Mucosa of descending colon (tissue), 3 donors: ENCODE measurements around the gene PGLYRP2. TPM values are rescaled to one million over a fixed set of nuclear protein-coding genes. Genes with fewer than 3 reads are reported as not detected.
"Not testable (repeated sequence)": the region's sequence is repeated elsewhere in the genome, so short reads cannot be mapped to it uniquely, and the experiment has no call there.

Experiments
- ATAC-seq: fragments of 200-7000 bp; cut with Tn5 transposase; one replicate; pipeline ENCODE4 v1.9.1; 2020; ENCODE audit warnings: mild to moderate bottlenecking, moderate library complexity
- DNase-seq, 3 donors: peaks; one replicate each; pipeline ENCODE4 v3.0.0-alpha.2; 2020
- H3K36me3 ChIP-seq: fragments of 200-600 bp; one replicate; pipeline ENCODE4 v1.8.0; 2021; ENCODE audit warnings: low read depth, mild to moderate bottlenecking
- H3K4me1 ChIP-seq: fragments of 200-600 bp; one replicate; pipeline ENCODE4 v1.8.0; 2021; ENCODE audit warnings: low read depth, mild to moderate bottlenecking
- H3K4me3 ChIP-seq: fragments of 200-600 bp; one replicate; pipeline ENCODE4 v1.8.0; 2021; ENCODE audit warnings: mild to moderate bottlenecking
- H3K9me3 ChIP-seq: fragments of 200-600 bp; one replicate; pipeline ENCODE4 v1.8.0; 2021; ENCODE audit warnings: mild to moderate bottlenecking
- intact Hi-C, 2 donors: fragments of 100-400 bp; cut with DNase I in 1 of 2; cut with micrococcal nuclease in 1 of 2; formaldehyde crosslinking; loops; one replicate each; pipeline versions ENCODE4 v1.11.0 to v1.11.1; 2022; cut with DNase I, micrococcal nuclease
- total RNA-seq, 3 donors: library from RNA; stranded (reverse); fragmentation: NEBNext Ultra II Directional in 2 of 3; extraction: Animal tissue kit (Norgen Biotek cat#: 25700) in 2 of 3; gene quantifications; one replicate each; pipeline versions ENCODE4 v1.2.1 to v1.2.4, GENCODE V29; 2021 to 2023
- TF ChIP-seq, protein P1 (sequence below): fragments of 200-600 bp; IDR thresholded peaks from one replicate; pipeline ENCODE4 v1.8.0; 2022; ENCODE audit warnings: antibody characterized with exemption, mild to moderate bottlenecking
- donor health status: DM: no; HTN: no; CAD: no; lungs with moderate emphysema.
- donor health status: DM: no; HTN: no; CAD: no.
- donor health status: DM: no; HTN: yes; CAD: no.

The PGLYRP2 gene
- total RNA-seq, 3 donors from 2014 or later = not detected

DNA sequence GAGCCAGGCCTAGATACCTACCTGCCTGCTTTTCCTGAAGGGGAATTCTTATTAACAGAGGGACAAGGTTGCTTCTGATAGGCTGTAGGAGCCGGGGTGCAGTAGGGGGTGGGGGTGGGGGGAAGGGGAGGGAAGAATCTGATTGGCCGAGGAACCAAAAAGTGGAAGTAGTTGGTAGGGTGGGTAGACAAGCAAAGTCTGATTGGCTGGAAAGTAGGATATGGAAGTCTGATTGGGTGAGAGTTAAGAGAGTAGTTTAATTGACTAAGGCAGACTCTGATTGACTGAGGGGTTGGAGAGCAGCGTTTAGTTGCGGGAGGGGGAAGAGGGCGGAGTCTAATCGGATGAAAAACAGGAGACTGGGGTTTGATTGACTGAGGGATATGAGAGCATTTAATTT lies 19.6 kb upstream of the PGLYRP2 start:
- Histone ChIP-seq H3K4me3 (no peak overlapping the region), H3K36me3 (no peaks in the 10 kb centered on the region), H3K4me1 (no peaks in the 10 kb centered on the region), H3K9me3 (no peaks in the 10 kb centered on the region)
- DNase-seq (no peak), ATAC-seq (no peak)
- TF ChIP-seq, protein P1, sequence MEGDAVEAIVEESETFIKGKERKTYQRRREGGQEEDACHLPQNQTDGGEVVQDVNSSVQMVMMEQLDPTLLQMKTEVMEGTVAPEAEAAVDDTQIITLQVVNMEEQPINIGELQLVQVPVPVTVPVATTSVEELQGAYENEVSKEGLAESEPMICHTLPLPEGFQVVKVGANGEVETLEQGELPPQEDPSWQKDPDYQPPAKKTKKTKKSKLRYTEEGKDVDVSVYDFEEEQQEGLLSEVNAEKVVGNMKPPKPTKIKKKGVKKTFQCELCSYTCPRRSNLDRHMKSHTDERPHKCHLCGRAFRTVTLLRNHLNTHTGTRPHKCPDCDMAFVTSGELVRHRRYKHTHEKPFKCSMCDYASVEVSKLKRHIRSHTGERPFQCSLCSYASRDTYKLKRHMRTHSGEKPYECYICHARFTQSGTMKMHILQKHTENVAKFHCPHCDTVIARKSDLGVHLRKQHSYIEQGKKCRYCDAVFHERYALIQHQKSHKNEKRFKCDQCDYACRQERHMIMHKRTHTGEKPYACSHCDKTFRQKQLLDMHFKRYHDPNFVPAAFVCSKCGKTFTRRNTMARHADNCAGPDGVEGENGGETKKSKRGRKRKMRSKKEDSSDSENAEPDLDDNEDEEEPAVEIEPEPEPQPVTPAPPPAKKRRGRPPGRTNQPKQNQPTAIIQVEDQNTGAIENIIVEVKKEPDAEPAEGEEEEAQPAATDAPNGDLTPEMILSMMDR = no peak
- intact Hi-C loops = no loop called here

DNA sequence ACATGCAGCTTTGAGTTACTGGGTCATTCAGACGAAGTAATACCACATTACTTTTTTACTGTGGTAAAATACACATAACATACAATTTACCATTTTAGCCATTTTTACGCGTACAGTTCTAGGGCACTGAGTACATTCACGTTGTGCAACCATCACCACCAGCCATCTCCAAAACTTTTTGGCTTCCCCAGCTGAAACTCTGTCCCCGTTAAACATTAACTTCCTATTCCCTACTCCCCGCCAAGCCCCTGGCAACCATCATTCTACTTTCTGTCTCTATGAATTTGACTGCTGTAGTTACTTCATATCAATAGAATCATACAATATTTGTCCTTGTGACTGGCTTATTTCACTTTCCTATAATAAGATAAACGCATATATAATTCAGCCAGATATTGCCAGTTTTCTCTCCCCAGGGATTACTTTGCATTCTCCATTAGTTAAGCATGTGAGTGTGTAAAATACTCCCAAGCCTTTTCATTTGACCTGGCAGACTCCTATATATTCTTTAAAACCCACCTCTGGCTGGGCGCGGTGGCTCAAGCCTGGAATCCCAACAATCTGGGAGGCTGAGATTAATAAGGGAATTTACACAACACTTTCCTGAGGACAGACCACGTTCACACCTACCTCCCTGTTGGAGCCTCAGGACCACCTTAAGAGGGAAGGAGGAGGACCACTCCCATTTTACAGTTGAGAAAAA lies 19.0 kb upstream of the PGLYRP2 start:
- intact Hi-C loops = no loop called here
- Histone ChIP-seq H3K4me1 (no peaks in the 10 kb centered on the region), H3K36me3 (no peaks in the 10 kb centered on the region), H3K4me3 (no peak overlapping the region), H3K9me3 (no peaks in the 10 kb centered on the region)
- DNase-seq (no peak), ATAC-seq (no peak)
- TF ChIP-seq, protein P1 = no peak

DNA sequence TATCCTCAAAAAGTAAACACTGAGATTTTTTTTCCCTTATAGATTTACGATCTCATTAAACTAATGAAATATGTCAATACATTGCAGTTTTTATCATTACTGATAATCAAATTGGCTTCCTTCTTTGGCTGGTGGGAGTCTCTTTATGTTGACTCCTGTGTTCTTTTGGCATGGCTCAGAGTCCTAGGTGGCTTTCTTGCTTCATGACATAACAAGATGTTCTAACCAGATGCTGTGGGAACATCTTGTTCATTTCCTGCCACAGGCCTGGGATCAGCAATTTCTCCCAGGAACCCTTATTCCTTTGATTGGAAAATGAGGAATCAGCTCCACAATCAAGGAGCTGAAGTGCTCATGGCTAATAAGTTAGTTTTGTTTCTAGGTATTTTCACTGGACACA lies 15.8 kb upstream of the PGLYRP2 start:
- Histone ChIP-seq H3K4me1 (no peaks in the 10 kb centered on the region), H3K4me3 (no peak overlapping the region), H3K36me3 (no peaks in the 10 kb centered on the region), H3K9me3 (no peaks in the 10 kb centered on the region)
- intact Hi-C loops = no loop called here
- ATAC-seq (no peak), DNase-seq (no peak)
- TF ChIP-seq, protein P1 = no peak

DNA sequence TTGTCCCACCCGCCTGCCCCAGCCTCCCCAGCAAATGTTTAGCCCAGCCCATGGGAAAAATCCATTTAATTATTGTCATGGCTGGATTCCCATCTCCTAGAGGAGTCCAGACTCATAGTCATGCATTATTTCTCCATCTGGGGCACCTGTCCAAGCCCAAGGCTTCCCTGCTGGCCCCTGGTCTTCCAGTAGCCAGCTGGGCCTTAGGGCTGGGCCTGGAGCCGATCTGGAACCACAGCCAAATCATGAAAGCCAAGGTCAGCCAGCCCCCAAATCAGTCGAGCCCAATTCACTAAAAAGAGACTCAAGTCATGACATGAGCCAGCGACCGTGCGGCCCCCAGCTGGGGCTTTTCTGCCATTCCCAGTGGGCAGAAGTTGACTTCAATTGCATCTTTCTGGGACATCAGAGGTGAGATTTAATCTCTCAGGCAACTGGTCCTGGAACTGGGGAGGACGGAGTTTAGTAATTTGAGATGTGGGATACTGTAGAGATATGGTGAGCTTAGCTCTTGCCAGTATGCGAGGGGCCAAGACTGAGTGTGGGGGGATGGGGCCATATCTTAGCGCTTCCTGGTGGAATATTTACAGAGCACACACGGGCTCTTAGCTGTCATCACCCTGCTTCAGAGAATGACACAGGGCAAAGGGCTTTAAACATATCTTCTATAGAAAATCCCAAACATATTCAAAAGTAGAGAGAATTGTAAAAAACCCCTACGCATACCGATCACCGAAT lies 9.4 kb upstream of the PGLYRP2 start:
- no peaks in the 10 kb centered on the region for H3K36me3 ChIP-seq
- H3K4me1 ChIP-seq = no peaks in the 10 kb centered on the region
- TF ChIP-seq, protein P1 = no peak
- intact Hi-C loops = no loop called here
- DNase-seq (no peak), ATAC-seq (no peak)
- H3K4me3 ChIP-seq = no peak overlapping the region
- peaks cover 2% of the 10 kb centered on the region for H3K9me3 ChIP-seq

DNA sequence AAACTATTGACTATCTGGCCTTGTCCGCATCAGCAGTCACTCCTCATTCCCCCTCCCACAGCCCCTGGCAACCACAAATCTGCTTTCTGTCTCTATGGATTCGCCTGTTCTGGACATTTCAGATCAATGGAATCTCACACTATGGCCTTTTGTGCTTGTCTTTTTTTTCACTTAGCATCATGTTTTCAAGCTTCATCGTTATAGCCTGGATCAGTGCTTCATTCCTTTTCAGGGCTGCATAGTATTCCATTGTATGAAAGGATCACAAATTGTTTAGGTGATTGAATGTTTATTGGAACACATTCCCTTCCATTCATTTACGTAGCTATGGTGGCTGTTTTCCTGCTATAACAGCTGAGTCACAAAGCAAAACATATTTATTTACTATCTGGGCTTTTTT lies 7.7 kb upstream of the PGLYRP2 start:
- intact Hi-C loops = no loop called here
- TF ChIP-seq, protein P1 = no peak
- DNase-seq (no peak), ATAC-seq (no peak)
- H3K4me1 ChIP-seq = no peaks in the 10 kb centered on the region
- H3K9me3 ChIP-seq = peaks cover 2% of the 10 kb centered on the region
- no peak overlapping the region for H3K4me3 ChIP-seq
- H3K36me3 ChIP-seq = no peaks in the 10 kb centered on the region

DNA sequence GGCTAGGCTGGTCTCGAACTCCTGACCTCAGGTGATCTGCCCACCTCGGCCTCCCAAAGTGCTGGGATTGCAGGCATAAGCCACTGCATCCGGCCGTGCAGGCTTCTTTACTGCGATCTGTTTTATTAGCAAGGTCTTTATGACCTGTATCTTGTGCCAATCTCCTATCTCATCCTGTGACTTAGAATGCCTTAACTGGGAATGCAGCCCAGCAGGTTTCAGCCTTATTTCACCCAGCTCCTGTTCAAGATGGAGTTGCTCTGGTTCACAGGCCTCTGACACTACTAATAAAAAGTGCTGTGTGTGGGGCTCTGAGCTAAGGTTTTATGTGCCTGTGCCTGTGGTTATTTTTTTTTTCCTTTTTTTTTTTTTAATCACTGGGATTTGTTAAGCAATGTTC lies 6.5 kb upstream of the PGLYRP2 start:
- ATAC-seq, H3K36me3 ChIP-seq, H3K9me3 ChIP-seq, intact Hi-C loops, H3K4me3 ChIP-seq, DNase-seq, H3K4me1 ChIP-seq: not testable (repeated sequence)

DNA sequence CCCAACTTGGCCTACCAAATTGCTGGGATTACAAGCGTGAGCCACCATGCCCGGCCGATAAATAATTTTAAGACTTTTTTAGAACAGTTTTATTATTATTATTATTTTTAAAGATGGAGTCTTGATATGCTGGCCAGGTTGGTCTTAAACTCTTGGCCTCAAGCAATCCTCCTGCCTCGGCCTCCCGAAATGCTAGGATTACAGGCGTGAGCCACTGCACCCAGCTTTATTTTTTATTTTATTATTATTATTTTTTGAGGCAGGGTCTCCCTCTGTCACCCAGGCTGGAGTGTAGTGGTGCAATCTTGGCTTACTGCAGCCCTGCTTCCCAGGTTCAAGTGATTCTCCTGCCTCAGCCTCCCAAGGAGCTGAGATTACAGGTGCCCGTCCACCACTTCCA lies 1.7 kb upstream of the PGLYRP2 start:
- H3K36me3 ChIP-seq, intact Hi-C loops, H3K4me1 ChIP-seq, DNase-seq, H3K4me3 ChIP-seq, ATAC-seq, H3K9me3 ChIP-seq: not testable (repeated sequence)
